RWPE2 (cell line): Measurements from ENCODE around the gene GBP5.

Experiments used
- ATAC-seq: fragments of 200-7000 bp; cut with Tn5 transposase; 3 replicates; pipeline ENCODE4 v1.9.1; 2021; ENCODE audit warnings: low read depth
- DNase-seq: peaks from one replicate; pipeline ENCODE4 v3.0.0-alpha.2; 2020; ENCODE audit warnings: low spot score
- H3K27ac ChIP-seq: fragments of 450-650 bp; 2 replicates; pipeline ENCODE4 v1.5.1; 2017; ENCODE audit warnings: mild to moderate bottlenecking; ENCODE audit not compliant: poor library complexity, severe bottlenecking
- H3K27me3 ChIP-seq: fragments of 250-450 bp; sonication (Bioruptor Pico); 2 replicates; pipeline ENCODE4 v1.5.1; 2021; ENCODE audit warnings: mild to moderate bottlenecking, moderate library complexity; ENCODE audit not compliant: insufficient read depth, poor library complexity, severe bottlenecking
- H3K36me3 ChIP-seq: fragments of 250-450 bp; sonication (Bioruptor Pico); 2 replicates; pipeline ENCODE4 v1.5.1; 2020; ENCODE audit warnings: low read depth, mild to moderate bottlenecking, moderate library complexity
- H3K4me1 ChIP-seq: fragments of 250-450 bp; sonication (Bioruptor Pico); 2 replicates; pipeline ENCODE4 v1.5.1; 2021; ENCODE audit warnings: mild to moderate bottlenecking, moderate library complexity; ENCODE audit not compliant: insufficient read depth, poor library complexity, severe bottlenecking
- H3K4me3 ChIP-seq: fragments of 250-450 bp; sonication (Bioruptor Pico); 2 replicates; pipeline ENCODE4 v1.5.1; 2021; ENCODE audit warnings: mild to moderate bottlenecking, moderate library complexity; ENCODE audit not compliant: severe bottlenecking
- H3K9me3 ChIP-seq: fragments of 250-450 bp; sonication (Bioruptor Pico); 2 replicates; pipeline ENCODE4 v1.5.1; 2021; ENCODE audit warnings: mild to moderate bottlenecking, moderate library complexity; ENCODE audit not compliant: severe bottlenecking
- TF ChIP-seq, protein P1 (sequence below): fragments of 450-650 bp; IDR thresholded peaks from one replicate; pipeline ENCODE4 v1.5.1; 2017; ENCODE audit warnings: mild to moderate bottlenecking, moderate library complexity; ENCODE audit not compliant: poor library complexity, severe bottlenecking

GBP5 gene

GRCh38 chr1:89280766-89281165, 8.1 kb upstream of the GBP5 start:
- TF ChIP-seq, protein P1, sequence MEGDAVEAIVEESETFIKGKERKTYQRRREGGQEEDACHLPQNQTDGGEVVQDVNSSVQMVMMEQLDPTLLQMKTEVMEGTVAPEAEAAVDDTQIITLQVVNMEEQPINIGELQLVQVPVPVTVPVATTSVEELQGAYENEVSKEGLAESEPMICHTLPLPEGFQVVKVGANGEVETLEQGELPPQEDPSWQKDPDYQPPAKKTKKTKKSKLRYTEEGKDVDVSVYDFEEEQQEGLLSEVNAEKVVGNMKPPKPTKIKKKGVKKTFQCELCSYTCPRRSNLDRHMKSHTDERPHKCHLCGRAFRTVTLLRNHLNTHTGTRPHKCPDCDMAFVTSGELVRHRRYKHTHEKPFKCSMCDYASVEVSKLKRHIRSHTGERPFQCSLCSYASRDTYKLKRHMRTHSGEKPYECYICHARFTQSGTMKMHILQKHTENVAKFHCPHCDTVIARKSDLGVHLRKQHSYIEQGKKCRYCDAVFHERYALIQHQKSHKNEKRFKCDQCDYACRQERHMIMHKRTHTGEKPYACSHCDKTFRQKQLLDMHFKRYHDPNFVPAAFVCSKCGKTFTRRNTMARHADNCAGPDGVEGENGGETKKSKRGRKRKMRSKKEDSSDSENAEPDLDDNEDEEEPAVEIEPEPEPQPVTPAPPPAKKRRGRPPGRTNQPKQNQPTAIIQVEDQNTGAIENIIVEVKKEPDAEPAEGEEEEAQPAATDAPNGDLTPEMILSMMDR = no peak
- Histone ChIP-seq H3K4me3 (no peak overlapping the region), H3K27me3 (no peaks in the 10 kb centered on the region), H3K36me3 (no peaks in the 10 kb centered on the region), H3K9me3 (no peaks in the 10 kb centered on the region), H3K4me1 (no peaks in the 10 kb centered on the region), H3K27ac (no peak overlapping the region)
- no peak for DNase-seq
- ATAC-seq = no peak

DNA sequence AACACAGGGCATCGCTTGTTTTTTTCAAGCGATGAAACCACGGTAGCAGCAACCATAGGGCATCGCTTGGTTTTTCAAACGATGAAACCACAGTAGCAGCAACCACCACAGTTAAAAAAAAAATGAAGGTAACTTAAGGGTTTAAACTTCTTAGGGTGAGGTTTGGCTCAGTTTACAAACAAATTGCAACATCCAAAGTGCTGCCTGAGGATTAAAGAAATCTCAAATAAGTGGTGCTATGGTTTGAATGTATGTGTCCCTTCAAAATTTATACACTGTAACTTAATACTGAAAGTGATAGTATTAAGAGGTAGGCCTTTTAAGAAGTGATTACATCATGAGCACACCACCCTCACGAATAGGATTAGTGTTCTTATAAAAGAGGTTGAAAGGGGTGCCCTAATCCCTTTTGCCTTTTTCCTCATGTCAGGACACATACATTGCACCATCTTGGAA, 6.4 kb upstream of the GBP5 start:
- TF ChIP-seq, protein P1 = no peak
- no peaks in the 10 kb centered on the region for H3K27me3 ChIP-seq
- no peak overlapping the region for H3K27ac ChIP-seq
- no peaks in the 10 kb centered on the region for H3K36me3 ChIP-seq
- no peak overlapping the region for H3K4me3 ChIP-seq
- H3K9me3 ChIP-seq = no peaks in the 10 kb centered on the region
- H3K4me1 ChIP-seq = peaks cover 7% of the 10 kb centered on the region
- ATAC-seq = no peak
- no peak for DNase-seq

GRCh38 chr1:89277725-89278124, 5.1 kb upstream of the GBP5 start:
- ATAC-seq (no peak), DNase-seq (no peak)
- TF ChIP-seq, protein P1 = no peak
- Histone ChIP-seq H3K4me1 (peaks cover 9% of the 10 kb centered on the region), H3K27me3 (no peaks in the 10 kb centered on the region), H3K36me3 (no peaks in the 10 kb centered on the region), H3K27ac (no peak overlapping the region), H3K4me3 (no peak overlapping the region), H3K9me3 (no peaks in the 10 kb centered on the region)

- H3K27me3 ChIP-seq = no peaks in the 10 kb centered on the region
- no peak for DNase-seq
- H3K9me3 ChIP-seq = no peaks in the 10 kb centered on the region
- H3K4me3 ChIP-seq = no peak overlapping the region
- H3K4me1 ChIP-seq = peaks cover 18% of the 10 kb centered on the region
- H3K36me3 ChIP-seq = no peaks in the 10 kb centered on the region
- no peak overlapping the region for H3K27ac ChIP-seq
- TF ChIP-seq, protein P1 = peak; percentile 13
- no peak for ATAC-seq
Observed at GRCh38 chr1:89276690-89277089, 4.0 kb upstream of the GBP5 start.

DNA sequence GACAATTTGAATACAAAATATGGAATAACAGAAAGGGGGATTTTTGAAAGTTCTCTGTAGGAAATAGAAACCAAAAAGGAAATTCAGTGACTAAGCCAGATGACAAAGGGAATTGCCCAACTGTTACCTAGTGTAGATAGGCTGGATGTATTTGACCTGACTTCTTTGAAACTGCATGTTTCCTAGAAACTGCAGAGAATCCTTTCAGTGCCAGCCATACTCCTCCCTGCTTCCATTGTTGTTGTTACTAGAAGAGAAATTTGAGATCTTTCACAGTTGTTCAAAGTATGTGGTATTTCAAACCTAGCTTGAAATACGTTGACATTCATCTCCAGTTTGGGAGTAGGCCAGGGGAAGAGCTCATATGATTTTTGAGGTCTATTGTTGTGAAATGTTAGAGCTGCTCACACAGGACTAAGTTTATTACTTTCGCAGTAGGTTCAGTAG, 1.8 kb upstream of the GBP5 start:
- Histone ChIP-seq H3K27ac (peak overlapping the region; percentile 71), H3K27me3 (no peaks in the 10 kb centered on the region), H3K36me3 (no peaks in the 10 kb centered on the region), H3K4me3 (no peak overlapping the region), H3K4me1 (peaks cover 24% of the 10 kb centered on the region), H3K9me3 (no peaks in the 10 kb centered on the region)
- TF ChIP-seq, protein P1 = no peak
- DNase-seq = no peak
- ATAC-seq = peak; percentile 83
